Gastroesophageal sphincter (tissue), 3 donors: Measurements from ENCODE around the gene EME1.

ENCODE experiments used
- EP300 ChIP-seq: sonication (generic); formaldehyde crosslinking; IDR thresholded peaks from one replicate; pipeline ENCODE4 v1.6.1; 2017; ENCODE audit warnings: antibody characterized with exemption, mild to moderate bottlenecking
- POLR2AphosphoS5 ChIP-seq: sonication (generic); formaldehyde crosslinking; IDR thresholded peaks from one replicate; pipeline ENCODE4 v1.6.1; 2017; ENCODE audit warnings: antibody characterized with exemption
- TF ChIP-seq, protein P1 (sequence below), 4 experiments: fragments of 200-600 bp in 2 of 4; fragments of 450-650 bp in 2 of 4; sonication (generic) in 1 of 4; IDR thresholded peaks; one replicate each; pipeline ENCODE4 v1.5.1; 2017 to 2019; ENCODE audit warnings: antibody characterized with exemption in 4 of 4, mild to moderate bottlenecking in 2 of 4, moderate library complexity in 2 of 4

DNA sequence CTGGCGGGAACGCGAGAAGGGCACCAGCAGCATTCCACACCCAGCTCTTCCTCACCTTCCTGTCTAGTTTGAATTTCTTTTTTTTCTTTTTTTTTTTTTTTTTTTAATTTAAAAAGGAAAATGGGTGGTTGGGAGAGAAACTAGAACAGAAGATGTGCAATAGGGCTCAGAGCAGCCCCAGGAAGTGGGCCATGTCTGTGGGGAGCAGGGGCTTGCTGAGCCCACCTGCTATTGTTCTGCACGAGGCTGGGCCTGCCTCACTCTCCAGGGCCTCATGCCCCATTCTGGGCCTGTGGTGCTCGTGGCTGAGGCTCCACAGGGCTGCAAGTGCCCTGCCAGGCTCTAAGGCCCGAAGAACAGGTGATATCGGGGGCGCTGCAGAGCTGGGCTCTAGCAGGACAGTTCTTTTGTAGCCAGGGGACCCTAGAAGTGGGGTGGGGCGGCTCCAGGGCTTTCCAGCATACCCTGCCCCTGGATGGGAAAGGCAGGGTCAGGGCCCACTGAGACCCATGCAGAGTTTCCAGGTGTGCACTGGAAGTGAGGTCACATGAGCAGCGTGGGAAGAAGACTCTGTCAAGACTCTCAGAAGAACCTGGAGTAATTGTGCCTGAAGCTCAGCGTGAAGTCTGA lies 12.4 kb upstream of the EME1 start:
- TF ChIP-seq, protein P1, sequence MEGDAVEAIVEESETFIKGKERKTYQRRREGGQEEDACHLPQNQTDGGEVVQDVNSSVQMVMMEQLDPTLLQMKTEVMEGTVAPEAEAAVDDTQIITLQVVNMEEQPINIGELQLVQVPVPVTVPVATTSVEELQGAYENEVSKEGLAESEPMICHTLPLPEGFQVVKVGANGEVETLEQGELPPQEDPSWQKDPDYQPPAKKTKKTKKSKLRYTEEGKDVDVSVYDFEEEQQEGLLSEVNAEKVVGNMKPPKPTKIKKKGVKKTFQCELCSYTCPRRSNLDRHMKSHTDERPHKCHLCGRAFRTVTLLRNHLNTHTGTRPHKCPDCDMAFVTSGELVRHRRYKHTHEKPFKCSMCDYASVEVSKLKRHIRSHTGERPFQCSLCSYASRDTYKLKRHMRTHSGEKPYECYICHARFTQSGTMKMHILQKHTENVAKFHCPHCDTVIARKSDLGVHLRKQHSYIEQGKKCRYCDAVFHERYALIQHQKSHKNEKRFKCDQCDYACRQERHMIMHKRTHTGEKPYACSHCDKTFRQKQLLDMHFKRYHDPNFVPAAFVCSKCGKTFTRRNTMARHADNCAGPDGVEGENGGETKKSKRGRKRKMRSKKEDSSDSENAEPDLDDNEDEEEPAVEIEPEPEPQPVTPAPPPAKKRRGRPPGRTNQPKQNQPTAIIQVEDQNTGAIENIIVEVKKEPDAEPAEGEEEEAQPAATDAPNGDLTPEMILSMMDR (IDR thresholded peaks at IDR 0.05), result no peak
- TF ChIP-seq POLR2AphosphoS5 (no peak), EP300 (no peak)
